Muscle of back (tissue), 11 donors: Measurements from ENCODE around the gene VPS72. TPM values are rescaled to one million over a fixed set of nuclear protein-coding genes. Genes with fewer than 3 reads are reported as not detected.
A peak's percentile ranks its signal among the peaks of the same experiment; 100 is the strongest.
"Not testable (repeated sequence)": the region's sequence is repeated elsewhere in the genome, so short reads cannot be mapped to it uniquely, and the experiment has no call there.

Experiments
- DNase-seq, 3 donors: peaks; one replicate each; pipeline versions ENCODE4 v3.0.0 to v3.0.0-alpha.2; 2013
- polyA plus RNA-seq, 10 donors: library from polyadenylated mRNA; unstranded; fragments of 120-200 nt; gene quantifications; one replicate each; pipeline ENCODE4 v1.2.1, GENCODE V29; 2013; ENCODE audit not compliant: insufficient read length in 10 of 10

VPS72 gene
- polyA plus RNA-seq, 10 donors: 40.9 to 53.7 (median 45.4) TPM

DNA sequence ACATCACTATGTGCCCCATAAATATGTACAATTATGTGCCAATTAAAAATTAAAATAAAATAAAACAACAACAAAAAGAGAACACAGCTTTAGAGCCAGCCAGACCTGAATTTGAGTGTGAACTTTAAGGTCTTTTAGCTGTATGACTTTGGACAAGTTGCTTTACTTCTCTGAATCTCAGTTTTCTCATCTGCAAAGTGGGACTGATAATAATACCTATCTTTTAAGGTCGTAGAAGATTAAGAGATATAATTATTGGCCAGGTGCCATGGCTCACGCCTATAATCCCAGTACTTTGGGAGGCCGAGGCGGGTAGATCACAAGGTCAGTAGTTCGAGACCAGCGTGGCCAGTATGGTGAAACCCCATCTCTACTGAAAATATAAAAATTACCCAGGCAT lies 3.3 kb upstream of the VPS72 start:
- no peak for DNase-seq

DNA sequence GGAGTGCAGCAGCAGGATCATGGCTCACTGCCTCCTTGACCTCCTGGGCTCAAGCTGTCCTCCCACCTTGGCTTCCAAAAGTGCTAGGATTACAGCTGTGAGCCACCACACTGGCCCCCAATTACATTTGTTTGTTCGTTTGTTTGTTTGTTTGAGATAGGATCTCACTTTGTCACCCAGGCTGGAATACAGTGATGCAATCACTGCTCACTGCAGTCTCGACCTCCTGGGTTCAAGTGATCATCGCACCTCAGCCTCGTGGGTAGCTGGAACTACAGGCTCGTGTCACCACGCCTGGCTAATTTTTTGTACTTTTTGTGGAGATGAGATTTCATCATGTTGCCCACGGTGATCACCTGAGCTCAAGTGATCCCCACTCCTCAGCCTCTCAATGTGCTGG lies 2.0 kb upstream of the VPS72 start:
- no peak for DNase-seq

DNA sequence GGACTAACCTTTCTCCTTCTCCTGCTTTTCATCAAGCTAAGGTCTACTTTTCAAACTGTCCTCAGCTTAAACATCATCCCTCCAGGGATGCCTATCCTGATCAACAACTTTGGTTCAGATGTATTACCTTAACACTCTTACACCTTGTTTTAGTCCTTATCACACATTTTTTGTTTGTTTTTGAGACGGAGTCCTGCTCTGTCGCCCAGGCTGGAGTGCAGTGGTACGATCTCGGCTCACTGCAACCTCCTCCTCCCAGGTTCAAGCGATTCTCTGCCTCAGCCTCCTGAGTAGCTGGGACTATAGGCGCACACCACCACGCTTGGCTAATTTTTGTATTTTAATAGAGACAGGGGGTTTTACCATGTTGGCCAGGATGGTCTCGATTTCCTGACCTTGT lies 1.3 kb downstream of the VPS72 start:
- DNase-seq: not testable (repeated sequence)

DNA sequence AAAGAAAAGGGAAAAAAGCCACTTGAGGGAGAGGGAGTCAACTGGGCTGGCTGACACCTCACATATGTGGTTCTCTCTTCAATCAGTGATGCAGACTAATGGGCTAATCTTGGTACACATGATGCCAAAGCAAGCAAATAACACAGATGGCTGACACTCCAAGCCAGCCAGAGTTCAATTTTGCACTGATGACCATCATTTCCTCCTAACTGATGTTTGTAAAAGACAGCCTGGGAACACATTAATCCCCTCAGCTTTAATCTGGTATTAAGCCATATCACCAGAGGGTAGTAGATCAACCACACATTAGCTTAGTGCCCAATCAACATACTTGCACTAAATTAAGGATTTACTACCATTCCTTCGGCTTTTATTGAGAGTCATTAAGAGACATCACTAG lies 2.8 kb downstream of the VPS72 start:
- no peak for DNase-seq

DNA sequence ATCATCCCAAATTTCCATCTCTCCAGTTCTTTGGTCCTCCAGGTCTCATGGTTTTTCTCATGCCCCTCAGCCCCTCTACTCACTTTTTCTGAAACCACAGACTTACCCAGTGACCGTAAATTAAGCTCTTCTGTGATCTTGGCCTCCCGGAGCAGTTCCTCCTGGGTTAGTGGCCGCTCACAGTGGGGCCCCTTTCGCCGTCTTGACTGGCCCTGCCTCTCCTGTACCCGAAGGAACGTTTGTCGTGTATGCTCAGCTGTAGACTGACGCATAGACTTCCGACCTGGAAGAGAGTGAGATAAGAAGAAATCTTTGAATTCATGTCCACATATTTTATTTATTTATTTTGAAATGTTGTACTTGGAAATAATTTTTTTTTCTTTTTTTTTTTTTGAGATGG lies 5.8 kb downstream of the VPS72 start:
- DNase-seq: no peak

DNA sequence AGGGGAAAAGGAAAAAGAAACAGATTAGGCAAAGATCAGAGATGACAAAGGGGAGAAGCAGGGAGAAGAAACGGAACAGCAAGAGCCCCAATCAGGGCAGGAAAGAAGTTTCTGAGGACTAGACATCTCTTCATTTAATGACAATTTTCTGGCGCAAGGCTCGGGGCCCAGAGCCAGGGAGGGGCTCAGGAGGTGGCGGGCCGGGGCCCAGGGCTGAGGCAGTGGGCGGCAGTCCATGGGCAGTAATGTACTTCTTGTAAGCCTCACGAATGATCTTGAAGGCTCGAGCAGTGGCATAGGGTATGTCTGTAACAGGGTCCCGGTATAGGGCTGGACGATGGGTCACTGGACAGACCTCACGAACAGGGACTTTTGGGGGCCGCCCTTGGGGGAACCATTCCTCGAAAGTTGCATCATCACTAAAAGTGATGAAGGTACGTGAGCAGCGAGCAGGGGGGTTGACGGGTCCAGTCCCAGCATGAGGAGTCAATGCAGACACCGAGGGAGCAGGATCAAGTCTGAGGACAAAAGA lies 13.4 kb downstream of the VPS72 start:
- DNase-seq: no peak

DNA sequence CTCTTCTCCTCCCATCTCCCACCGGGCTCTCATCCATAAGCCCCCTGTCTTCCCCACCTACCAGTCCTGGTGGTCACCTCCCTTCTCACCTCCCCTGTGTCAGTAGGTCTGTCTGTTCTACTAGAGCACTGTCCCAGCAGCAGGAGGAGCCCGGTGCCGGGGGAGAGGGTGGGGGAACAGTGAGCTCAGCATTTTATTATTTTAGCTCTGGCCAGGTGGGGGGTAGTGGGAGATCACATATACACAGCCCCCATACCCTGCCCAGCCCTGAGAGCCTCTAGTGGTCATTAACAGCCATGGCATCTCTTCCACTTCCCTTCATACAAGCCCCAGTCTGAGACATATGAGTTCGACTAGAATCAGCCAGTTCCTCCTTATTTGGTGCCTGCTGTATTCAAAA lies 14.1 kb downstream of the VPS72 start, which contains the start of gene TMOD4:
TSS of gene TMOD4 (minus strand) at position 119 of the 400 bp plus-strand sequence. CDS start 1,106 bp downstream, outside the sequence.
- no peak for DNase-seq

DNA sequence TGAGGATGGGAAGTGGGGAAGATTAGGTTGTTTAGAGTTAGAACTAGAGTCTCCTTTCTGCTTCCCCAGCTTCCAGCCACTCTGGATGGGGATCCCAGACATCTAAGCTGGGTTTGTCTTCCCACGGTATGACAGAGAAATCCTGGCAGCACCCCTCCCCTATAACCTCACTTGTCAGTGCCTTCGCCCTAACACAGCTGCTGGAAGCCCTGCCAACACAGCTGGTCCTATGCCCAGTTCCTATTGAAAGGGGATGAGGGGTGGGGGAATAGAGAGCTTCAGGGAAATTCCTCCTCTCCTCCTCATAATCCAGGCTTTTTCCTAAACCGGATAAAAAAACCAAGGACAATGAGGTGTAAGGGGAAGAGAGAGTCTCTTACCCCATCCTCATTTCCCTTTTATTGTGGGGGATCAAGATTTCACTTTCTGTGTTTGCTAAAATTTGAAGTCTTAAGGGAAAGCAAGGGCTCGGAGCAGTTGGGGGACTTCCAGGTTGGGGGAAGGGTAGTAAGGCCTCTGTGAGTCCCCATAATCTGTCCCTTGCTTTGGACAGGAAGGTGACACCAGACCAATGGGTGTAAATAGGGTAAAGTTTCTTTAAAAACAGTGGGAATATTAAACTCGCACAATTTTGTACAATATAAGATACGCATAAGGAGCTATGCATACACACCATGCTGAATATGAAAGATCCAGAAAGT lies 14.8 kb downstream of the VPS72 start:
- DNase-seq: peak; percentile 57 to 75 (median 68)

DNA sequence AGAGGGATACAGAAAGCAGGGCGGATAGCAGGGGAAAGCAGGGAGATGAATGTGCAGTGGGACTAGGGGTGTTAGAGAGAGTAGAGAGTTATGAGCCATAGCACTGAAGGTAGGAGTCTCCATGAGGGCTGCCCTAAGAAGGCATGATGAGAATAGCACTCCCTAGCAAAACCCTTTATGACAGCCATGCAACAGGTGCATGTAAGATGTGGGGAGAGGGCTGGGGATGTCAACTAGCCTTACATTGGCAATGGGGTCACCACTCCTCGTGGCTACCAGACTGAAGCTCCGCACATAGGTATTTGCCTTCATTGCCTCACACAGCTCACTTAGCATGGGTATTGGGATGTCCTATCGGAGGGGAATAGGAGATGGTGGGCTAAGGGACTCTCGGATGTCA lies 18.8 kb downstream of the VPS72 start:
- DNase-seq: no peak

DNA sequence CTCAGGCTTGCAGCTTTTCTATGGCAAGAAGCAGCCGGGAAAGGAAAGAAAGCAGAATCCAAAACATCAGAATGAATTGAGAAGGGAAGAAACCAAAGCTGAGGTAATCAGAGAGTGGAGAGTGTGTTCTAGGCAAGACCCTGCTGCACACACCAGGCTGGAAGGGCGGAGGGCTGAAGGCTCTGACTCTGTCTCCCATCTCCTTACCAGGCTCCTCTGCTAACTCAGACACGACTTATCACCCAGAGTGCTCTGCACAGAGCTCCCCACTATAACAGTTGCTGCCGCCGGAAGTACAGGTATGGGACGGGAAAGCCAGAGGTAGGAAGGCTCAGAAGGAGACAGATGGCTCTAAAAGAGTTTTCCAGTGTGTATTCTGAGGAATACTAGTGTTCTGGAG lies 22.9 kb downstream of the VPS72 start:
- no peak for DNase-seq

DNA sequence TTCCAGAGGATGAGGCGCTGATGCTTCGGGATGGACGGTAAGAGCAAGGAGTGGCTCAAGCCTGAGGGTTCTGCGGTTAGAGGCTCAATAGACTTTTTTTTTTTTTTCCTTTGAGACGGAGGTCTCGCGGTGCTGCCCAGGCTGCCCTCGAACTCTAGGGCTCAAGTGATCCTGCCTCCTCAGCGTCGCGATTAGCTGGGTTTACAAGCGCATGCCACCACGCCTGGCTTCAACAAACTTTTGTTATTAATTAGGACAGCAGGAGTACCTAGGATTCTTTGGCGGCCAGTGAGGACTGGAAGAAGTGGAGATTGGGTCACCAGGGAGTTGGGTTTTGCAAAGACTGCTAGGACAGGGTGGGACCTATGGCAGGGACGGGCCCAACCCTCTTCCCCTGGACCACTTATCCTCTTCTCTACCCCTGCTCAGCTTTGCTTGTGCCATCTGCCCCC lies 23.5 kb downstream of the VPS72 start:
- DNase-seq: no peak

DNA sequence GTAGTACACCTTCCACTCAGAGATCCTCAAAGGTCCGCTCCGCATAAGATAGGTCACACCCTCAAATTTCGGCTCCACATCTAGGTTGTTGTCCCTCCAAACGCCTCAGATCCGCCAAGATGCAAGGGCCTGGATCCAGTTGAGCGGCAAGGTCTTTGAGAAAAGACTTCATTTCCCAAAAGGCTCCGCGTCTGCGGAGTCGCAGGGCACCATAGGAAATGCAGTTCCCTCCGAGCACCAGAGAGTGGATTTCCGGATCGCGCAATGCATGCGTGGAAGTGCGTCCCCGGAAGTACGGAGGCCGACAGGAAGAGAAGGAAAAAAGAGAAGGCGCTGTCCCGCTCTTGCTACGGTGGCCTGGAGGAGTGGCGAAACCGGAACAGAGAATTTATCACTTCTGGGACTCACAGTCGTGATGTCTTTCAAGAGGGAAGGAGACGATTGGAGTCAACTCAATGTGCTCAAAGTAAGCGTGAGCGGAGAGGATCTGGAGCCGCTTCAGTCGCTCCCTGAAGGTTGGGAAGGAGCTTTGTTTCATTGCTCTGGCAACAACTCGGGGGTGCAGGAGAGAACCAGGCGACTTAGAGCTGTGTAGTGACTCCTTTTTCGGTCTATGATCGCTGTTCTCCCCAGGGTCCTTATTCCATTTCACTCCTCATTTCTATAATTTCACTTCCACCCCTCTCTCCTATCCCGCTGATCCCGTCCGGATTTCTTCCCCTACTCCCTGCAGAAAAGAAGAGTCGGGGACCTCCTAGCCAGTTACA lies 24.1 kb downstream of the VPS72 start, which contains the start of the genes LYSMD1 and SCNM1:
TSS of gene LYSMD1 (minus strand) at position 165 of the 767 bp plus-strand sequence. CDS start 644 bp downstream, outside the sequence.
TSS of gene SCNM1 (plus strand) at position 407 of the 767 bp plus-strand sequence. CDS start at position 416, 9 bp downstream.
- DNase-seq: peak; percentile 99 to 100 (median 99)

DNA sequence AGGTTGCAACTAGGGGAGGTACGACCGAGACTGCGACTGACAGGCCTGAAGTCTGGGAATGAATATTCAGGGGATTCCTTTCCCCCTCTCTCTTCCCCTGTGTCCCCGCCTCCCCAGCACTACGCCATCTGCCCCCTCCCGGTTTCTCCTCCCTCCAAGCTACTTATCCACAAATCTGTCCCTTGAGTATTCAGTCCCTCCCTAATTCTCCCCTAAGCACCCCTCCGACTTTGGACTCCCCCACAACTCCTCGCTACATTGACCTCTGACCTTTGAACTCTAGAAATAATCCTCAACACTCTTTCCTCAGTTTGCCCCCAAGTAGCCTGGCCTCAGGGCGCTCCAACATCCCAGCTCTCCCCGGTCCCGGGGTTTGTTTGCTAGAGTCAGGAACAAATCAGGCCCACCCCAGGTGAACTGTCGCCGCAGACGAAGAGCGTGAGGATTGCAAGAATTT lies 24.7 kb downstream of the VPS72 start:
- DNase-seq: peak in 2 of 3 donors; percentile 57 to 70

DNA sequence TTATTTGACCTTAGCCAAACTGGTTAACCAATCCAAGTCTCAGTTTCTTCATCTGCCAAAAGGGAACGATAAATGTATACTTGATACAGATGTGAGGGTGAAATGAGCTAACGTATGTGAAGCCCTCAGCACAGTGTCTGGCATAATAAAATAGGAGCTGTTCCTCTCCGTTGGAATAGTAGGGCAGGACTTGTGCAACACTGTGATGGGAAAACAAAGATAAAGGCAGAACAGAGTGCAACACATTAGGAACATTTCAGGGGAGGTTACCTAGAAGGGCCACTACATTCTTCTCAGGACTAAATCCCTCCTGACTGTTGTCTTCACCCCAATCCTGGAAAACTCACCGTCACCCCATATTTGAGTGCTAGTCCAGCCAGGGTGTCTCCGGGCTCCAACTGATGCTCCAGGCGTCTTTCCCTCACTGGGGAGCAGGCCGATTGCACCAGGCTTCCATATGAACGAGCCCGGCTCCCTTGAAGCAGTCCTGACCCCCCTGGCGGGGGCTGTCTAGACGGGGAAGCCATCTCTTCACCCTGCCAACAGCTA lies 25.2 kb downstream of the VPS72 start:
- DNase-seq: no peak

DNA sequence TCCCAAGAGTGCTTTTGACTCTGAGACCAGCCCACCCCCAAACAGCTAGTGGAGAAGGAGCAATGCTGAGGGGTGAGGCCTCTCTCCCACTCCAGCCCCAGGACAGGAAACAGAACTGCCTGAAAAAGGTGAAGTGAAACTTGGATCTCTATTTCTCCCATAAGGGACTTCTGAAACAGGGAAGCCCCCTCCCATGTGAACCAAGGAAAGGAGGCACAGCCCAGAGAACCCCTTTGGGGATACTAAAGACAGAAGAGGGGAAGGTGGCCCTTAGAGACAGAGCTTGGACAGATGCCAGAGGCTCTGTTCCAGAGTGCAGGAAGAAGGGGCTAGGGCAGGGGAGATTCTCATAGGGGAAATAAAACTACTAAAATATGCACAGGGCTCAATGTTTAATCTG lies 30.6 kb downstream of the VPS72 start:
- peak in 1 of 3 donors; percentile 29 for DNase-seq

DNA sequence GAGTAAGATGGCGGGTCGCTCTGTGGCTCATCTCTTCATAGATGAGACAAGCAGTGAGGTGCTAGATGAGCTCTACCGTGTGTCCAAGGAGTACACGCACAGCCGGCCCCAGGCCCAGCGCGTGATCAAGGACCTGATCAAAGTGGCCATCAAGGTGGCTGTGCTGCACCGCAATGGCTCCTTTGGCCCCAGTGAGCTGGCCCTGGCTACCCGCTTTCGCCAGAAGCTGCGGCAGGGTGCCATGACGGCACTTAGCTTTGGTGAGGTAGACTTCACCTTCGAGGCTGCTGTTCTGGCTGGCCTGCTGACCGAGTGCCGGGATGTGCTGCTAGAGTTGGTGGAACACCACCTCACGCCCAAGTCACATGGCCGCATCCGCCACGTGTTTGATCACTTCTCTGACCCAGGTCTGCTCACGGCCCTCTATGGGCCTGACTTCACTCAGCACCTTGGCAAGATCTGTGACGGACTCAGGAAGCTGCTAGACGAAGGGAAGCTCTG lies 31.2 kb downstream of the VPS72 start:
- no peak for DNase-seq

DNA sequence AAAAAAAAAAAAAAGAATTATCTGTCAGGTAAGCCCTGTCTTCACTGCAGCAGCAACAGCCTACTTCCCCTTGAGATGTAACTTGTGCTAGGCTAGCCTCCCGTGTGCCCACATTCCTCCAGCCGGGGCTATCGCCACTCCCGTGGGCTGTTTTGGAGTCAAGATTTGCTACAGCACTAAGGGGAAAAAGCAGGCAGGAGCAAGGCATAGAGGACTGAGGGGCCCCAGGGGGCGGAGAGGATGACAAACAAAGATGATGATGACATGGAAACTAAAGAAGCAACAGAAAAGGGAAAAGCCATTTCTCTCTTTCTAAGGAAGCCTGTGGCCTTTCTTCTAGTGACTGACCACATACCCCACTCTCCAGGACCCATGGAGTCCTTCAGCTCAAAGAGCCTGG lies 31.7 kb downstream of the VPS72 start:
- no peak for DNase-seq

DNA sequence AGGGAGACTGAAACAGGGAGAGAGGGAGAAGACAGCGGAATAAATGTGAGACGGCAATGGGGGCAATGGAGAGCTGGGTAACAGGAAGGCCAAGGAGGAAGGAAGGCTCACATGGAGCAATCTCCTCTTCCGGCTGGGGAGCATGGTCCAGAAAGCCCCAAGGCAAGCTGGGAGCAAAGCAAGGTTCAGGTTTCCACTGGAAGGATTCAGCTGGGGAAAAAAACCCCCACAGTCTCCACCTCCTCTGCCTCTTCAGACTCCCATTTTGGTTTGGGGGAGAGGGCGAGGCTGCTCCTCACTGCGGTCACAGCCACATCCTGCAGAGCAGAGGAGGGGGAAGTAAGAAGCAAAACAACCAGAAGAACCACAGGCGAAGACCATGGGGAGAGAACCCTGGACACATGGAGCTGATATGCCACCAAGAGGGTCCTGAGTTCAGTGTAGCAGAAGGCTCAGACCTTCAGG lies 32.9 kb downstream of the VPS72 start:
- DNase-seq: peak in 1 of 3 donors; percentile 23

DNA sequence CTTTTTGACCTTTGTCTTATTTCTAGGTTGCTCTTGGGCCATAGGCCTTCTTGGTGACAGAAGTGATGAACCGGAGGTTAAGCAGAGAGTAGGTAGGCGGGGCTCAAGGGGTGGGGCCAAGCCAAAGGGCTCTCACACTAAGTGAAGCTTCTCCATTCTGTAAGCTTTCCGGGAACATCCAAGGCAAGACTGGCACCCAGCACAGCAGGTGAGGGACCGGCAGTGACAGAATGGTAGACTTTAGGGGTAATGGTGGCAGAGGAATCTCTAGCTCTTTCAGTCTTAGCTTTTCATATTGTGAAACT lies 33.5 kb downstream of the VPS72 start, which contains the start of gene TNFAIP8L2:
TSS of gene TNFAIP8L2 (plus strand) at position 135 of the 305 bp plus-strand sequence. CDS start 2,049 bp downstream, outside the sequence.
- DNase-seq: peak in 1 of 3 donors; percentile 38

DNA sequence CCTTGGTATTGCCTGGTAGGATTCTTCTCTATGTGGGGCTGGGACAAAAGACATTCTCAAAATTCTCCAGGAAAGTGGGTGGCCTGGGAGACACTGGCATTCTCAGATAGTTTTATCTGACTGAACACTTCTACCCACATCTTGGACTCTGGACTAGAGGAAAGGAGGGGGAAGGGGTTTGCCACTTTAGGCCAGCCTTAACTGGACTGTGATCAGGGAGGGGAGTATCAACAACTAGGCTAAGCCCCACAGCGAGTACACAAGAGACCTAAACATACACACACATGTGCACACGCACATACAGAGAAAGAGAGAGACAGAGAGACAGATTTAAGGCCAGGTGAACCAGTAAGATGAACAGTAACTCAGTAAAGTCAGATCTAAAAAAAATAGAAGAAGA lies 42.3 kb downstream of the VPS72 start:
- DNase-seq: no peak

DNA sequence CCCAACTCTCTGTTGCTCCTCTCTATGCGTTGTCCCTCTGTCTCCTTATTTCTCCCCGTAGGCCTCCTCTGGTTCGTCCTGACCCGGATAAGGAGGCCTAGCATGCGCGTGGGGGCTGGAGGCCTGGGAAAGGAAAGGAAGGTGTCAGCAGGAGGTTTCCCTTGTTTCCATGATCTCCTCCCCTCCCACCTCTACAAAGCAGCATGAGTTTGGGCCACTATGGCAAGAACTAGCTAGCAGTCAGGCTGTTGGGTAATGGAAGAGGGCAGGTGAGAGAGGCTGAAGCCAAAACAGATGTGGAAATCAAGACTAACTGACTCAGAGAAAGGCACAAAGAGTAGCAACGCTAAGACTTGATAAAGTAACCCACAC lies 42.9 kb downstream of the VPS72 start:
- DNase-seq: no peak
